Neural progenitor cell (in vitro differentiated cells): Measurements from ENCODE around the gene PAEP. TPM values are rescaled to one million over a fixed set of nuclear protein-coding genes. Genes with fewer than 3 reads are reported as not detected.

ENCODE experiments used
- DNase-seq: peaks from one replicate; pipeline ENCODE4 v3.0.0-alpha.2; 2016; ENCODE audit warnings: low spot score
- H2AFZ ChIP-seq: fragments of 200-600 bp; sonication (generic); replicated peaks from 2 replicates; pipeline ENCODE4 v1.6.1; 2016; ENCODE audit warnings: antibody characterized with exemption
- H3F3A ChIP-seq: fragments of 200-600 bp; sonication (generic); 2 replicates; pipeline ENCODE4 v1.6.1; 2016; ENCODE audit warnings: antibody characterized with exemption, low read depth
- H3K27ac ChIP-seq: fragments of 200-600 bp; sonication (generic); 2 replicates; pipeline ENCODE4 v1.5.1; 2016; ENCODE audit warnings: mild to moderate bottlenecking
- H3K27me3 ChIP-seq: fragments of 200-600 bp; sonication (generic); 2 replicates; pipeline ENCODE4 v1.6.1; 2016; ENCODE audit warnings: mild to moderate bottlenecking, moderate library complexity
- H3K36me3 ChIP-seq: fragments of 200-600 bp; sonication (generic); 2 replicates; pipeline ENCODE4 v1.5.1; 2016
- H3K4me1 ChIP-seq: fragments of 200-600 bp; sonication (generic); 2 replicates; pipeline ENCODE4 v1.6.1; 2016; ENCODE audit warnings: mixed run types
- H3K4me2 ChIP-seq: fragments of 200-600 bp; sonication (generic); 2 replicates; pipeline ENCODE4 v1.6.1; 2016
- H3K4me3 ChIP-seq: fragments of 200-600 bp; sonication (generic); 2 replicates; pipeline ENCODE4 v1.5.1; 2016
- H3K79me2 ChIP-seq: fragments of 200-600 bp; sonication (generic); 2 replicates; pipeline ENCODE4 v1.6.1; 2016; ENCODE audit warnings: low read depth
- H3K9ac ChIP-seq: fragments of 200-600 bp; sonication (generic); 2 replicates; pipeline ENCODE4 v1.6.1; 2016
- H3K9me3 ChIP-seq: fragments of 200-600 bp; sonication (generic); 2 replicates; pipeline ENCODE4 v1.5.1; 2016; ENCODE audit warnings: low read depth
- H4K20me1 ChIP-seq: fragments of 200-600 bp; sonication (generic); 2 replicates; pipeline ENCODE4 v1.6.1; 2016; ENCODE audit warnings: low read depth
- H3K27ac Mint-ChIP-seq: 3 replicates; pipeline ENCODE4 v1.8.0; 2021; ENCODE audit warnings: mixed read lengths
- H3K27me3 Mint-ChIP-seq: 2 replicates; pipeline ENCODE4 v1.8.0; 2022; ENCODE audit warnings: low read depth, mild to moderate bottlenecking, inconsistent platforms, moderate library complexity, mixed read lengths; ENCODE audit not compliant: insufficient read depth
- H3K36me3 Mint-ChIP-seq: 3 replicates; pipeline ENCODE4 v1.8.0; 2021; ENCODE audit warnings: mixed read lengths
- H3K4me1 Mint-ChIP-seq: 3 replicates; pipeline ENCODE4 v1.8.0; 2021; ENCODE audit warnings: mixed read lengths
- H3K4me3 Mint-ChIP-seq: 3 replicates; pipeline ENCODE4 v1.8.0; 2021; ENCODE audit warnings: mild to moderate bottlenecking, moderate library complexity, mixed read lengths
- H3K9me3 Mint-ChIP-seq: 3 replicates; pipeline ENCODE4 v1.8.0; 2020; ENCODE audit warnings: mixed read lengths
- CTCF ChIP-seq: fragments of 200-600 bp; sonication (generic); IDR thresholded peaks from 2 replicates; pipeline ENCODE4 v1.5.1; 2017; ENCODE audit warnings: antibody characterized with exemption, mild to moderate bottlenecking
- EZH2 ChIP-seq: fragments of 200-600 bp; sonication (generic); IDR thresholded peaks from 2 replicates; pipeline ENCODE4 v1.6.1; 2017; ENCODE audit warnings: antibody characterized with exemption, mild to moderate bottlenecking, moderate library complexity
- EZH2phosphoT487 ChIP-seq: fragments of 200-600 bp; sonication (generic); IDR thresholded peaks from 2 replicates; pipeline ENCODE4 v1.6.1; 2017; ENCODE audit warnings: antibody characterized with exemption
- total RNA-seq: library from RNA; depleted of rRNA; stranded (reverse); fragments of >200 nt; gene quantifications from 2 replicates; pipeline ENCODE4 v1.2.3, GENCODE V29; 2015; ENCODE audit warnings: low replicate concordance

PAEP gene
- total RNA-seq, 1 donor from 2014 or later = not detected

- Mint-ChIP-seq H3K27me3 (peaks cover 5% of the 10 kb centered on the region), H3K9me3 (no peaks in the 10 kb centered on the region), H3K36me3 (no peaks in the 10 kb centered on the region), H3K4me3 (no peak overlapping the region), H3K27ac (no peak overlapping the region), H3K4me1 (no peaks in the 10 kb centered on the region)
- Histone ChIP-seq H4K20me1 (no peaks in the 10 kb centered on the region), H3K27me3 (no peaks in the 10 kb centered on the region), H3K36me3 (no peaks in the 10 kb centered on the region), H3K4me1 (no peaks in the 10 kb centered on the region), H3K4me3 (no peak overlapping the region), H3K4me2 (no peak overlapping the region), H3F3A (no peaks in the 10 kb centered on the region), H3K9ac (no peak overlapping the region), H3K9me3 (no peaks in the 10 kb centered on the region), H3K27ac (no peak overlapping the region), H3K79me2 (no peaks in the 10 kb centered on the region), H2AFZ (no peak overlapping the region)
- TF ChIP-seq CTCF (no peak), EZH2phosphoT487 (no peak), EZH2 (no peak)
- no peak for DNase-seq
Observed at GRCh38 chr9:135611875-135612209, 50.3 kb downstream of the PAEP start.

DNA sequence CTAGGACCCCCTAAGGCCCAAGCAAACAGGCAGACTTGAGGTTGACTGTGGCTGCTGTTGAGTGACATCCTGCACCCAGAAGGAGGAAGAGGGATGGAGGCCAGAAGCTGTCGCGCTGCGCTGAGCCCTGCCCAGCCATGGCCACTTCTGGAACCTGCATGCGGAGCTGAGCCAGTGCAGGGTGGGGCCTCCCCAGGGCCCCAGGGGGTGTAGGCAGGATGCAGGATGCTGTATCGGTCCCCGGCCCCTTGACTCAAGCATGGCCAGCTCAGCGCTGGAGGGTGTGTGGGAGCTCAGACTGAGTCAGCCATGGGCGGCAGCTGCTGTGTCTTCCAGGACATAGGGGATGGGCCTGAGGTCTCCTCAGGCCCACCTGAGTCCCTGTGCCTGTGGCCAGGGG, 50.9 kb downstream of the PAEP start:
- Histone ChIP-seq H3K36me3 (no peaks in the 10 kb centered on the region), H3K27me3 (no peaks in the 10 kb centered on the region), H3K79me2 (no peaks in the 10 kb centered on the region), H4K20me1 (no peaks in the 10 kb centered on the region), H3F3A (no peaks in the 10 kb centered on the region), H3K9me3 (no peaks in the 10 kb centered on the region), H3K4me3 (no peak overlapping the region), H3K9ac (no peak overlapping the region), H3K27ac (no peak overlapping the region), H3K4me2 (no peak overlapping the region), H2AFZ (no peak overlapping the region), H3K4me1 (no peaks in the 10 kb centered on the region)
- TF ChIP-seq CTCF (no peak), EZH2phosphoT487 (no peak), EZH2 (no peak)
- Mint-ChIP-seq H3K27me3 (peaks cover 5% of the 10 kb centered on the region), H3K36me3 (no peaks in the 10 kb centered on the region), H3K27ac (no peak overlapping the region), H3K4me3 (no peak overlapping the region), H3K4me1 (no peaks in the 10 kb centered on the region), H3K9me3 (no peaks in the 10 kb centered on the region)
- no peak for DNase-seq

DNA sequence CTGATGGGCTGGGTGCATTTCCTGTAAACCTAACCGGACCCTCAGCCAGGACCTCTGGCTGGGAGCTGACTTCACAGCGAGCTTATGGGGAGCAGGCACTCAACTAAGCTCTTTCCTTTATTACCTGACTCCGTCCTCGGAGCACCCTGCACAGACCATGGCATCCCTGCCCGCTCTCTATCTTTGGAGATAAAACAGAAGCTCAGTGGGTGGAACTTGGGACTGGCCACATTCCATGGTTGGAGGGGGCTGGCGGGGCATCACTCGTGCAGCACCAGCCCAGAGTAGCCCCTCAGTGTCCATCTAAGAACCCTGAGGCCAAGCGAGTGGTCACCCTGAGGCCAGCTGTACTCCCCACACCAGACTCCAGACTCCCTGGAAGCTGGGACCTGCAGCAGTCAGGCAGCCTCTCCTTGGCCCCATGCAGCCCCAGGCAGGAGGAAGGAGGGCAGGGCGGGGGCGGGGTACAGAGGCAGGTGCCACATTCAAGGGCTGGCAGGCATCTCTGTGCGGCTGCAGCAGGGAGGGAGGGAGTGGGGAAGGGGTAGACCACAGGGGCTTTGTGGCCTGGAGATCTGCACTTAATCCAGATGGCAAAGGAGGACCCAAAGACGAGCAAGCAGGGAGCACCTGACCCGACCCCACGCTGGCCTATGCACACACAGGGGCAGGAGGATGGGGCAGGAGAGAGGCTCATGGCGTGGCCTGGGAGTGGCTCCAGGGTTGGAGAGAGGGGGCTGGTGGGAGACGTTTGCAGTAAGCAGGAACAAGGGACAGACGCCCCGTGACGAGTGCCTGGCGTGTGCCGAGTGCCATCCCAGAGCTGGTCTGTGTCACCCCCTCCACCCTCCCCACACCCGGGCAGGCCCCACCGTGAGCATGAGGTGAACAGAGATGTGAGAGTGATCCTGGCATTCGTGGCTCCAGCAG, 51.7 kb downstream of the PAEP start:
- Histone ChIP-seq H3K4me1 (no peaks in the 10 kb centered on the region), H3K9ac (no peak overlapping the region), H3K27ac (no peak overlapping the region), H4K20me1 (no peaks in the 10 kb centered on the region), H3F3A (no peaks in the 10 kb centered on the region), H3K4me2 (no peak overlapping the region), H3K36me3 (no peaks in the 10 kb centered on the region), H3K79me2 (no peaks in the 10 kb centered on the region), H3K4me3 (no peak overlapping the region), H3K9me3 (no peaks in the 10 kb centered on the region), H2AFZ (no peak overlapping the region), H3K27me3 (no peaks in the 10 kb centered on the region)
- no peak overlapping the region for H3K4me3 Mint-ChIP-seq
- no peaks in the 10 kb centered on the region for H3K36me3 Mint-ChIP-seq
- no peak for DNase-seq
- H3K4me1 Mint-ChIP-seq = no peaks in the 10 kb centered on the region
- TF ChIP-seq EZH2phosphoT487 (no peak), CTCF (no peak), EZH2 (no peak)
- no peak overlapping the region for H3K27ac Mint-ChIP-seq
- H3K9me3 Mint-ChIP-seq = no peaks in the 10 kb centered on the region
- H3K27me3 Mint-ChIP-seq = peaks cover 5% of the 10 kb centered on the region
